Osteocyte (in vitro differentiated cells): Measurements from ENCODE around the gene MYL9. TPM values are rescaled to one million over a fixed set of nuclear protein-coding genes. Genes with fewer than 3 reads are reported as not detected.

Experiments
- DNase-seq: peaks from one replicate; pipeline ENCODE4 v3.0.0; 2021; ENCODE audit warnings: mixed read lengths; ENCODE audit not compliant: unreplicated experiment; ENCODE audit errors: extremely low spot score
- H3K27ac Mint-ChIP-seq: one replicate; pipeline ENCODE4 v1.8.0; 2021; ENCODE audit warnings: mild to moderate bottlenecking, mixed read lengths; ENCODE audit not compliant: unreplicated experiment
- H3K27me3 Mint-ChIP-seq: one replicate; pipeline ENCODE4 v1.8.0; 2021; ENCODE audit warnings: mixed read lengths; ENCODE audit not compliant: unreplicated experiment
- H3K36me3 Mint-ChIP-seq: one replicate; pipeline ENCODE4 v1.8.0; 2021; ENCODE audit warnings: mixed read lengths; ENCODE audit not compliant: unreplicated experiment
- H3K4me1 Mint-ChIP-seq: one replicate; pipeline ENCODE4 v1.8.0; 2021; ENCODE audit warnings: mixed read lengths; ENCODE audit not compliant: unreplicated experiment
- H3K4me3 Mint-ChIP-seq: one replicate; pipeline ENCODE4 v1.8.0; 2021; ENCODE audit warnings: mild to moderate bottlenecking, moderate library complexity, mixed read lengths; ENCODE audit not compliant: unreplicated experiment
- H3K9me3 Mint-ChIP-seq: one replicate; pipeline ENCODE4 v1.8.0; 2021; ENCODE audit warnings: mixed read lengths; ENCODE audit not compliant: unreplicated experiment
- total RNA-seq: library from RNA; stranded (reverse); gene quantifications from 2 replicates; pipeline ENCODE4 v1.2.1, GENCODE V29; 2021
- TF ChIP-seq, protein P1 (sequence below): fragments of 200-600 bp; sonication (generic); IDR thresholded peaks from 2 replicates; pipeline ENCODE4 v1.5.0; 2021; ENCODE audit warnings: antibody characterized with exemption, mild to moderate bottlenecking, moderate library complexity

The MYL9 gene
- total RNA-seq, 1 donor from 2014 or later = 200 TPM

DNA sequence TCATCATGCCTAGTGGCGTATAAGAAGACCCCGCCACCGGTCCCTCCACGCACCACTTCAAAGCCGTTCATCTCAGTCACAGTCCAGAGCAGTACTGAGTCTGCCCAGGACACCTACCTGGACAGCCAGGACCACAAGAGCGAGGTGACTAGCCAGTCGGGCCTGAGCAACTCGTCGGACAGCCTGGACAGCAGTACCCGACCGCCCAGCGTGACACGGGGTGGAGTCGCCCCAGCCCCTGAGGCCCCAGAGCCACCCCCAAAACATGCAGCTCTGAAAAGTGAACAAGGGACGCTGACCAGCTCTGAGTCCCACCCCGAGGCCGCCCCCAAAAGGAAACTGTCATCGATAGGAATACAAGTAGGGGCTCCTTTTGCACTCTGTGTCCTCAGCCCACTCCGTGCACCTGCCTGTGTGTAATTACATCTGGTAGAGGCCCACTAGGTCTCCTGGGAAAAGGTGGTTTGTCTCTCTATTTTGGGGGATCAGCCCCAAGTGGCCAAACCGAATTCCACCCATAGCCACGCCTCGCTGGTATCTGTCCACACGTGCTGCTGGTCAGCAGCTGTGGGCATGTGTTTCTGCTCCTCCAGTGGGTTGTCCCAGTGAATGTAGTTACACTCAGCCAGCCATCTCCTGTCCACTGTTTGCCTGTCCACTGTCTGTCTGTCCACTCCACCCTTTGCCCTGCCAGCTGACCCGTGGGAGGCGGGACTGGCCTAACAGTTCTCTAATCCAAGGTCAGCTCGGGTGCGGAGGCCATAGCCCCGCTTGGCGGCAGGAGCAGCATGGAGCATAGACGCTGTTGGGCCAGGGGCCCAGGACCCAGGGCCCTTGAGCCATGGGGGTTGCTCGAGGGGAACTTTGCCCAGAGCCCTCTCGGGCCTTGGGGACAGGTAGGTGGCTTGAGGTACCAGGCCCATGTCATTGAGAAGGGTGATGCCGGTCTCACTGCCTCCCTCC, 44.3 kb upstream of the MYL9 start:
- Mint-ChIP-seq H3K27me3 (no peaks in the 10 kb centered on the region), H3K9me3 (no peaks in the 10 kb centered on the region), H3K36me3 (peaks cover 19% of the 10 kb centered on the region), H3K27ac (no peak overlapping the region), H3K4me3 (no peak overlapping the region), H3K4me1 (peaks cover 45% of the 10 kb centered on the region)
- TF ChIP-seq, protein P1, sequence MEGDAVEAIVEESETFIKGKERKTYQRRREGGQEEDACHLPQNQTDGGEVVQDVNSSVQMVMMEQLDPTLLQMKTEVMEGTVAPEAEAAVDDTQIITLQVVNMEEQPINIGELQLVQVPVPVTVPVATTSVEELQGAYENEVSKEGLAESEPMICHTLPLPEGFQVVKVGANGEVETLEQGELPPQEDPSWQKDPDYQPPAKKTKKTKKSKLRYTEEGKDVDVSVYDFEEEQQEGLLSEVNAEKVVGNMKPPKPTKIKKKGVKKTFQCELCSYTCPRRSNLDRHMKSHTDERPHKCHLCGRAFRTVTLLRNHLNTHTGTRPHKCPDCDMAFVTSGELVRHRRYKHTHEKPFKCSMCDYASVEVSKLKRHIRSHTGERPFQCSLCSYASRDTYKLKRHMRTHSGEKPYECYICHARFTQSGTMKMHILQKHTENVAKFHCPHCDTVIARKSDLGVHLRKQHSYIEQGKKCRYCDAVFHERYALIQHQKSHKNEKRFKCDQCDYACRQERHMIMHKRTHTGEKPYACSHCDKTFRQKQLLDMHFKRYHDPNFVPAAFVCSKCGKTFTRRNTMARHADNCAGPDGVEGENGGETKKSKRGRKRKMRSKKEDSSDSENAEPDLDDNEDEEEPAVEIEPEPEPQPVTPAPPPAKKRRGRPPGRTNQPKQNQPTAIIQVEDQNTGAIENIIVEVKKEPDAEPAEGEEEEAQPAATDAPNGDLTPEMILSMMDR = no peak
- no peak for DNase-seq

DNA sequence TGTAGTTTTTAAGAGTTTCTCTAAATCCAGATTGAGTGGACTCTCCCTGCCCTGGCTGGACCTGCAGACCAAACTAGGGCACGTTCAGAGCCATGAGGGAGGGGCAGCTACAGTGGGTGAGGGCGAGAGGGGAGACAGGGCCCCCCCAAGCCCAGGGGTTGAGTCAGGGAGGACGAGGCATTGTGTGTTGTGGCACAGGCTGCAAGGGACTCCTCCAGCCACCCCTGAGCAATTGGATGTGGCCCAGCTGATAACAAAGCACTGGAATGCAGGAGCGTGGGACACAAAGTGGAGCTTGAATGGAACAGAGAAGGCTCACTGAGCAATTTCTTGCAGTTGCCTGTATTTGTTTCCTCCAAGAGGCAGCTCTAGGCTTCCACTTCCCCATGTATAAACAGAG, 43.5 kb upstream of the MYL9 start:
- H3K4me1 Mint-ChIP-seq = peaks cover 38% of the 10 kb centered on the region
- no peak for DNase-seq

DNA sequence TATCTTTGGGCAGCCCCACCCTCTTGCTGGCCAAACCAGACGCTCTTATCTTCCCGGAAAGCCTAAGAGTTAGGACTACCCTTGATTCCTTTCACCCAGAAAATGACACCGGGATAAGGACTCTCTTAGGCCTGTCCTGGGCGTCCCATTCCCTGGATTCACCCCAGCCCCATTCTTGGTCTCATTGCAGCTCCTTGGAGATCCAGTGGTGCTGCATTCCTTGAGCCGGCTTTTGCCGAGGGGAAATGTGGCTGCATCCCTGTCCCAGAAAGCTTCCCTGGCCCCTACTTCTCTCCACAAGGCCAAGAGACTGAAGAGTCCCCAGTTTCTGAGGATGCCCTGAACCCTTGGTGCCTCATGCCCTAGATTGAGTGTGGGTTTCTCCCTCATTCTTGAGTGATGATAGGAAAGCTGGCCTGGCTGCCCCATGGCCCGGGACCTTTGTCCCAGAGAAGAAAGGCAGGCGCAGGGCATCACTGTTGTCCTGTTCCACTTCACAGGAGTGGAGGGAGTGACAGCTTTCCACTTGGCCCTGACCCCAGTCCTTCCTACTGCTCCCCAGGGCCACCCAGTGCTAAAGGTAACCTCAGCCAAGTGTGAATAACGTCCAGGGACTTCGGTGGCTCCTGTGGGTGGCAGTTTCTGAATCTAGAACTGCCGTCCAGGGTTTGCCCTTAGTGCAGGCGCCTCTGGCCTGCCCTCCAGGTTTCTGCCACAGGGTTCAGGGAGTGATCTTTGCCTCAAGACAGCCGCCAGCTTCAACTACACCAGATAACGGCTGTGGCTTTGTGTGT, 42.7 kb upstream of the MYL9 start:
- Mint-ChIP-seq H3K36me3 (peaks cover 25% of the 10 kb centered on the region), H3K9me3 (no peaks in the 10 kb centered on the region), H3K4me3 (no peak overlapping the region), H3K27ac (peak overlapping the region; percentile 90), H3K27me3 (no peaks in the 10 kb centered on the region), H3K4me1 (peaks cover 38% of the 10 kb centered on the region)
- TF ChIP-seq, protein P1 = no peak
- no peak for DNase-seq

More for the DNA sequence above, 43.5 kb upstream of the MYL9 start:
- Mint-ChIP-seq H3K4me3 (no peak overlapping the region), H3K27me3 (no peaks in the 10 kb centered on the region), H3K36me3 (peaks cover 21% of the 10 kb centered on the region), H3K27ac (no peak overlapping the region), H3K9me3 (no peaks in the 10 kb centered on the region)
- TF ChIP-seq, protein P1 = no peak

DNA sequence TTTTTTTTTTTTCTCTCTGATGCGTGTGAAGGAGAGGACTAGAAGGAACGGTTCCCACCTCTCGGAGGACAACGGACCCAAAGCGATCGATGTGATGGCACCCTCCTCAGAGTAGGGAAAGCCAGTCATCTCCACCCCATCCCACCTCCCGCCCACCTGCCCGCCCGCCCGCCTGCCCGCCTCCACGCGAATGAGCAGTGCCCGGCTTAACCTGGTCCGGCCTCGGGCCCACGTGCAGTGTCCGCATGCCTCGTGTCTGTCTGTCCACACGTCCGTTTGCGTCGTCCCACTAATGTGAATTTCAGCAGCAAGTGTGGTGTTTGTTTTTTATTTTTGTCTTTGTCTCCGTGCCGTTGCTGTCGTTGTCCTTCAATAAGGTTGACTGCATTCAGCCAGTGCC, 42.1 kb upstream of the MYL9 start:
- DNase-seq = no peak

More for the DNA sequence above, 42.1 kb upstream of the MYL9 start:
- TF ChIP-seq, protein P1 = no peak
- peaks cover 34% of the 10 kb centered on the region for H3K4me1 Mint-ChIP-seq
- no peaks in the 10 kb centered on the region for H3K27me3 Mint-ChIP-seq
- H3K9me3 Mint-ChIP-seq = no peaks in the 10 kb centered on the region
- H3K4me3 Mint-ChIP-seq = no peak overlapping the region
- H3K27ac Mint-ChIP-seq = peak overlapping the region; percentile 90
- peaks cover 27% of the 10 kb centered on the region for H3K36me3 Mint-ChIP-seq
